NCI-H1417 treated with DMSO at 0.1 percent for 48 hours (cell line): ENCODE measurements around the gene PPIB.
A peak's percentile ranks its signal among the peaks of the same experiment; 100 is the strongest.

Experiments
- DNase-seq: peaks from one replicate; lab custom pipeline; 2025; lab: John Stamatoyannopoulos, UW

The PPIB gene

DNA sequence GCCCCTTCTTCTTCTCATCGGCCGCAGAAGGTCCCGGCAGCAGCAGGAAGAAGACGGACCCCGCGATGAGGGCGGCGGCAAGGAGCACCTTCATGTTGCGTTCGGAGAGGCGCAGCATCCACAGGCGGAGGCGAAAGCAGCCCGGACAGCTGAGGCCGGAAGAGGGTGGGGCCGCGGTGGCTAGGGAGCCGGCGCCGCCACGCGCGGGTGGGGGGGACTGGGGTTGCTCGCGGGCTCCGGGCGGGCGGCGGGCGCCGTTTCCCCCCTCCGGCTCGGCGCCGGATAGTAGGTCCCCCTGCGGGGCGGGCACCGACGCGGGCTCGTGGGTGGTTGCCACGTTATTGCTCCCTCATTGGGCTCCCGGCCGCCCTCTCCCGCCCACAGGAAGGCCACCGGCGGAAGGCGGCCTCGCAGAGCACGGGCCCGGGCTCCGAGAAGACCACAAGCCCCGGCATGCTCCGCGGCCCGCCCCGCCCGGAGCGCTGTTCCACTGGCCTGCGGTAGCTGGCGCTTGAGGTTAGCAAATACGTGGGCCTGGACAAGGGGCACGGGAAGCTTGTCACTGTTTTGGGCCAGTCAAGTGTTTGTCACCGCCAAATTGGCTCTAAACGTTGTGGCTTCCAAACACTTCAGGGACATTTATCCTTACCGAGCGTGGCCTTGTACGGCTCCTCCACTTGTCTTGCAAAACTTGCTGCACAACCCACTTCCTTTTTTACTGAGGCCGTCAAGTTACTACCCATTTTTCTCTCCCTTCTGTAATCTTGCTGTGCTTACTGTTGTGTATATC lies at the start of gene PPIB:
Gene PPIB, minus strand, starts transcription at position 154 of the 790 bp plus-strand sequence. Its CDS starts 36 bp downstream, at position 118.
- peak; percentile 91 for DNase-seq

- DNase-seq: no peak
Observed at GRCh38 chr15:64211696-64212095, 48.9 kb upstream of the PPIB start.

- no peak for DNase-seq
Observed at GRCh38 chr15:64210371-64210770, 47.5 kb upstream of the PPIB start.

DNA sequence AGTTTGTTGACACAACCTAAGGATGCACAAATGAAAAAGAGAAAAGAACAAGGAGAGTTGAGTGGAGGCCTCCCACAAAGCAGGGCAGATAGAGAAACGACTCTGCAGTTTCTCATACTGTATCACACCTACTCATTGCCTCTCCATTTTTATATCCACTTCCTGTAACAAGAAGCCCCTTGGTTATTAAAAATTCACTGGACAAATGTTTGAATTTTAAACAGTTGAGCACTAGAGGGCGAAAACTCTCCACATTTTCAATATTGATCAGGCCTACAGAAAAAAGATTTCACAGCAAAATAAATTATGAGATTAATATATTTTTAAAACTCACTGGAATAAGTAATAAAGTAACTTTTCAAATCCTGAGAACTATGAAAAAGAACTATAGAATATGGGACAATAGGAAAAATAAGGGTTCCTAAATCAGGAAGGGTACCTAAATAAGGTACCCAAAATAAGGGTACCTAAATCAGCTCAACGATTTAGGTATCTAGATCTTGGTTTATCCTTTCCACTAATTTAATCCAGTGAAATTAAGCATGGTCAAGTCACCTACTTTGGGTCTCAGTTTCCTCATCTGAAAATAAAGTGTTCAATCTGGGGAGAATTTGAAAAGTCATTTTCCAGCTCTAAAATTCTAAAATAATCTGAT lies 47.0 kb upstream of the PPIB start:
- peak; percentile 28 for DNase-seq

- DNase-seq: no peak
Observed at GRCh38 chr15:64205202-64205601, 42.4 kb upstream of the PPIB start.

DNA sequence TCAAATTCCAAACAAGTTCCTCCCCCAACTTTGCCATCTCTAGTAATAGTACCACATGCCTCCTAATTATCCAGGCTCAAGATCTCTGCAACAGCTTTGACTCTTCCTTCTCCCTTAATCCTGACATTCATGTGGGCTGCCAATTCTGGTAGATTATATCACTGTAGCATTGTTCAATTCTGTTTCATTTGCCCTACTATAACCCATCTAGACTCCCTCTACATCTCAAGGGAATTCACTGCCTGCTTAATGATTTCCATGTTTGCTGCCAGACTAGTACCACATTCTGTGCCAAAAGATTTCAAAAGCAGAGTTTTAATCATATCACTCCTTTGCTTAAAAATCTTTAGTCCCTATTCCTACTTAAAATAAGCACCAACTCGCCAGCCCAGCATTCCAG lies 34.6 kb upstream of the PPIB start:
- no peak for DNase-seq

DNA sequence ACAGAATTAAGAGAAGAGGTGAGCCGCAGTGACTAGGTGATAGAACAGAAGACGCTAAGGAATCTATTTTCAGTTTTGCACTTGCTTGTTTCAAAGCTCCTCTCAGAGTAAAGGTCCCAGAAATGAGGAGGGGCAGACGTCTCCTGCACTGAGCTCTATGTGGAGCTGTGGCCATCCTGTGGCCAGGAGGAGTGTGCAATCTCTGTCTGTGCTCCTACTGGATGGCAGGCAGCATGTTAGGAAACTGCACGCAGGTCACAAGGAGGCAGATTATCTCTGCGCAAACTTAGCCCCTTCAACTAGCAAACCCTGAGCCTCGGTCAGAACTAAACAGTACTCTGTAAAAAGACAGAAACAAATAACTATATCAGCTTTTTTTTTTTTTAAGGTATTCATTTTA lies 31.1 kb upstream of the PPIB start:
- no peak for DNase-seq

DNA sequence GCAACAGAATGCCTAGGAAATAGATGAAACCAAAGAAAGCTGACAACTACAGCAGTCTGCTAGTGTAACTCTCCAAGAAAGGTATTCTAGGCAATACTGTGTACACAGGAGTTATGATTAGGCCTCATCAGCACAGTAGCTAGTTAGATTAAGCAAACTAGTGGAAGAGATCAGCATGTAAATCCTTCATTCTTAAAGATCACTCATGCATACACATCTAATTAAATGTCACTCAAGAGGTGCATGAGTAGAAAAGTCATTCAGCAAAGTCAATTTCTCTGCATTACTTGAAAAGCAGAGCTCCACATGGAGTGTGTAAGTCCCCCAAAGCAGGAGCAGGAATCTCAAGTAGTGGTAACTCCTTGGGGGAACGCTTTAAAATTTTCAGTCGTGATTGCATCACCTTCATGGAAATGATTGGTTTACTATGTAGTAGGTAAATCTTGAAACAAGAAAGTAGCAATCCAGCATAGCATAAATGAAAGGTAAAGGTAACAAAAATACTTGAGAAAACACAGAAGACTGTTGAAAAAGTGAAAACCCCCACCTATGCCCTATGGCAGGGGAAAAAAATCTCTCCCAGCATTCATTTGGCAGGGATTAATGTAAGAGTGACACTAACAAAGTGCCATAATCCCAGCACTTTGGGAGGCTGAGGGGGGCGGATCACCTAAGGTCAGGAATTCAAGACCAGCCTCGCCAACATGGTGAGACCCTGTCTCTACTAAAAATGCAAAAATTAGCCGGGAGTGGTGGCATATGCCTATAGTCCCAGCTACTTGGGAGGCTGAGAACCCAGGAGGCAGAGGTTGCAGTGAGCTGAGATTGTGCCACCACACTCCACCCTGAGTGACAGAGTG lies 29.4 kb upstream of the PPIB start:
- no peak for DNase-seq

- DNase-seq: no peak
Observed at GRCh38 chr15:64187396-64188191, 24.8 kb upstream of the PPIB start.

GRCh38 chr15:64185146-64185911 lies 22.5 kb upstream of the PPIB start:
- DNase-seq: no peak

- DNase-seq: no peak
Observed at GRCh38 chr15:64182859-64183370, 20.1 kb upstream of the PPIB start.

DNA sequence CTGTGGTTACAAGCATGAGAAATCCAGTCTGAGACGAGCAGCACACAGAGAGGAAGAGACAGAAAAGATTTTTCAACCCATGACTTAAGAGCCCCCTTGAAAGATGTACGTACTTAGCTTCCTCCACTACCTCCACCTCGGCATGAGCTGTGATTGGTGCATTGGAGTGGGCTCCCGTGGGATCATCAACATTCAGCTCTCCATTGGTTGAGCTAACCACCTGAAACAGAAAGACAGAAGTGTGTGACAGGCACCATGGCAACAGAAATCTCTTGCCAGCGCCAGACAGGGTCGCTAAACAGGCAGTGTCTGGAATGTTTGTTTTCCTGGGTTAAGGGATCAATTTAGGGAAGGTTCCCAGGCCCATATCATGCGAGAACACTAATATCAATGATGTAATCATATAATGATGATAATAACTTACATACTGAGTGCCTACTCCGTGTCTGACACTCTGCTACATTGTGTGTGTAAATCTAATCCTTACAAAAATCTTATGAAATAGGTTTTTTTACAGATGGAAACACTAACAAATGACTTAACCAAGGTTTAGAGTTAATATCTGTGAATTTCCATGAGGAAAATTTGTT lies 17.5 kb upstream of the PPIB start:
- DNase-seq: no peak

GRCh38 chr15:64166102-64166890 lies 3.5 kb upstream of the PPIB start:
- DNase-seq: no peak

- no peak for DNase-seq
Observed at GRCh38 chr15:64164436-64164835, 1.6 kb upstream of the PPIB start.

GRCh38 chr15:64163659-64164362 lies 989 bp upstream of the PPIB start:
- DNase-seq: no peak

- DNase-seq: no peak
Observed at GRCh38 chr15:64162478-64162868, 349 bp downstream of the PPIB start.

GRCh38 chr15:64161688-64162477 lies 939 bp downstream of the PPIB start:
- DNase-seq: no peak
